ENCODE data around the gene SH3TC1.

DNA sequence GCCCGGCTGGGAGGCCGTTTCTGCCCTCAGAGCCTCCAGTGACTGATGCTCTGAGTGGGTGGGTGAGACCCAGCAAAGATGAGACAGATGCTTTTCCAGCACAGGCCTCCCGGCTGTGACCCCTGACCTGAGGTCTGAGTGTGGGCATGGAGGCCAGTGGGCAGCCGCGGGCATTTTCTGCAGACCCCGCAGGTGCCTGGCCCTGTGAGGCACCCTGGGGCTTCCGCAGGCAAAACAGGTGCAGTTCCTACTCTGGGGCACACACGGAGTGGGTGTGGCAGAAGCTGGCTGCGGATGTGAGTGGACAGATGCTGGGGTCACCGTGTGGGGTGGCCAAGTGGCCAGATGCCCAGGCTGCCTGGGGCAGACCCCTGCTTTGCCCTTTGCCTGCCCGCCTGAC lies 85.3 kb downstream of the SH3TC1 start:
- TF ChIP-seq TAF1 (IDR thresholded peaks at IDR 0.05; ENCODE audit: low read depth, low read length), result no peak
- no peak for TF ChIP-seq JUND (IDR thresholded peaks at IDR 0.05; ENCODE audit: low read length)
- TF ChIP-seq CBX5 (IDR thresholded peaks at IDR 0.05; ENCODE audit: low read depth, low read length), result no peak
- TF ChIP-seq POLR2A (IDR thresholded peaks at IDR 0.05; ENCODE audit: control extremely low read depth in 1 of 2, low read depth in 2 of 2, low read length in 2 of 2), result no peak
- TF ChIP-seq CTBP2 (IDR thresholded peaks at IDR 0.05; ENCODE audit: borderline replicate concordance, insufficient read depth, insufficient read length, low read length), result no peak
- TF ChIP-seq SRF (IDR thresholded peaks at IDR 0.05; ENCODE audit: low read depth, low read length), result no peak
- no peak for TF ChIP-seq EP300 (IDR thresholded peaks at IDR 0.05; ENCODE audit: borderline replicate concordance in 1 of 2, low read depth in 2 of 2, low read length in 2 of 2)
- TF ChIP-seq, protein P1, sequence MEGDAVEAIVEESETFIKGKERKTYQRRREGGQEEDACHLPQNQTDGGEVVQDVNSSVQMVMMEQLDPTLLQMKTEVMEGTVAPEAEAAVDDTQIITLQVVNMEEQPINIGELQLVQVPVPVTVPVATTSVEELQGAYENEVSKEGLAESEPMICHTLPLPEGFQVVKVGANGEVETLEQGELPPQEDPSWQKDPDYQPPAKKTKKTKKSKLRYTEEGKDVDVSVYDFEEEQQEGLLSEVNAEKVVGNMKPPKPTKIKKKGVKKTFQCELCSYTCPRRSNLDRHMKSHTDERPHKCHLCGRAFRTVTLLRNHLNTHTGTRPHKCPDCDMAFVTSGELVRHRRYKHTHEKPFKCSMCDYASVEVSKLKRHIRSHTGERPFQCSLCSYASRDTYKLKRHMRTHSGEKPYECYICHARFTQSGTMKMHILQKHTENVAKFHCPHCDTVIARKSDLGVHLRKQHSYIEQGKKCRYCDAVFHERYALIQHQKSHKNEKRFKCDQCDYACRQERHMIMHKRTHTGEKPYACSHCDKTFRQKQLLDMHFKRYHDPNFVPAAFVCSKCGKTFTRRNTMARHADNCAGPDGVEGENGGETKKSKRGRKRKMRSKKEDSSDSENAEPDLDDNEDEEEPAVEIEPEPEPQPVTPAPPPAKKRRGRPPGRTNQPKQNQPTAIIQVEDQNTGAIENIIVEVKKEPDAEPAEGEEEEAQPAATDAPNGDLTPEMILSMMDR (IDR thresholded peaks at IDR 0.05; ENCODE audit: control extremely low read depth in 1 of 3, insufficient read depth in 1 of 3, low read depth in 1 of 3, low read length in 3 of 3), result no peak
- TF ChIP-seq GABPA (IDR thresholded peaks at IDR 0.05; ENCODE audit: borderline replicate concordance, insufficient read depth, low read length), result no peak
- TF ChIP-seq, protein P2, sequence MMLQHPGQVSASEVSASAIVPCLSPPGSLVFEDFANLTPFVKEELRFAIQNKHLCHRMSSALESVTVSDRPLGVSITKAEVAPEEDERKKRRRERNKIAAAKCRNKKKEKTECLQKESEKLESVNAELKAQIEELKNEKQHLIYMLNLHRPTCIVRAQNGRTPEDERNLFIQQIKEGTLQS (IDR thresholded peaks at IDR 0.05; ENCODE audit: insufficient read depth, low read depth, low read length), result no peak
- no peak for TF ChIP-seq PHF8 (conservative IDR thresholded peaks at IDR 0.05; ENCODE audit: low read depth, low read length)
- TF ChIP-seq, protein P3, sequence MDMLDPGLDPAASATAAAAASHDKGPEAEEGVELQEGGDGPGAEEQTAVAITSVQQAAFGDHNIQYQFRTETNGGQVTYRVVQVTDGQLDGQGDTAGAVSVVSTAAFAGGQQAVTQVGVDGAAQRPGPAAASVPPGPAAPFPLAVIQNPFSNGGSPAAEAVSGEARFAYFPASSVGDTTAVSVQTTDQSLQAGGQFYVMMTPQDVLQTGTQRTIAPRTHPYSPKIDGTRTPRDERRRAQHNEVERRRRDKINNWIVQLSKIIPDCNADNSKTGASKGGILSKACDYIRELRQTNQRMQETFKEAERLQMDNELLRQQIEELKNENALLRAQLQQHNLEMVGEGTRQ (IDR thresholded peaks at IDR 0.05; ENCODE audit: low read length), result no peak
- TF ChIP-seq TBP (IDR thresholded peaks at IDR 0.05; ENCODE audit: low read depth, low read length), result no peak
